ENCODE results near the gene CD2AP.

The CD2AP gene

DNA sequence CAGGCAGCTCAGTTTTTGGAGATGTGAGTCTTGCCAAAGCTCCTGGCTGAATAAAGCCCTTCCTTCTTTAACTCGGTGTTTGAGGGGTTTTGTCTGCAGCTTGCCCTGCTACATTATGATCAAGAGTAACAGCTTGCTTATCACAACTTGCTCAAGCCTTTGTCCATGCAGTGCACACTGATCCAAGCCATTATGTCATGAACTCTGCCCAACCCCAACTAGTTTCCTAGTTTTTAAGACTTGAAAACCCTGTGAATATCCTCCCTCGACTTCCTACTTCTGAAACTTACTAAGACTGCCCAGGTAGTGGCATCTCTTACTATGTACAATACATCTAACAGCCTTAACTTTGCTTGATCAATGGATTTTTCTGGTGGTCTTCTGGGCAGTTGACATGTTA lies 170.4 kb downstream of the CD2AP start:
- DNase-seq: no peak

- DNase-seq: no peak
These were observed 173.2 kb downstream of the CD2AP start for GRCh38 chr6:47650553-47651432.

DNA sequence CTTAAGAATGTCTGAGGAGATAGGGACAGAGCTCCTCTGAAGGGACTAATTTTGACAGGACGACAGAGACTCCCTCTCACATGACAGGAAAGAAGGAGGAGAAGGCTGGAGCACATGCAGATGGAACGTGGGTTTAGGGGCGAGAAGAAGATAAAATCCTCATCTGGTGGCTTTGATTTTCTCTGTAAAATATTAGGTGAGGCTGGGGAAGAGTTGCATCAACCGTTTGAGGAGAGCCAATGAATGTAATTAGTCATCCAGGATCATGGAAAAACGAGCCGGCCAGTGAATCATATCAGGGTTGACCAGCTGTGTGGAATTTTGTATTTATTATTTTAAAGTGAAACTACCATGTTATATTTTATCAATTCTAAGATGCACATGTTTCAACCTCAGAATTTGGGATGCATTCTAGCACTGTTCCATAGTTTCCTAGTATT lies 173.9 kb downstream of the CD2AP start:
- DNase-seq: no peak

GRCh38 chr6:47653706-47654105 lies 176.1 kb downstream of the CD2AP start:
- DNase-seq: no peak

- no peak for DNase-seq
These were observed 176.7 kb downstream of the CD2AP start for GRCh38 chr6:47654255-47654654.

DNA sequence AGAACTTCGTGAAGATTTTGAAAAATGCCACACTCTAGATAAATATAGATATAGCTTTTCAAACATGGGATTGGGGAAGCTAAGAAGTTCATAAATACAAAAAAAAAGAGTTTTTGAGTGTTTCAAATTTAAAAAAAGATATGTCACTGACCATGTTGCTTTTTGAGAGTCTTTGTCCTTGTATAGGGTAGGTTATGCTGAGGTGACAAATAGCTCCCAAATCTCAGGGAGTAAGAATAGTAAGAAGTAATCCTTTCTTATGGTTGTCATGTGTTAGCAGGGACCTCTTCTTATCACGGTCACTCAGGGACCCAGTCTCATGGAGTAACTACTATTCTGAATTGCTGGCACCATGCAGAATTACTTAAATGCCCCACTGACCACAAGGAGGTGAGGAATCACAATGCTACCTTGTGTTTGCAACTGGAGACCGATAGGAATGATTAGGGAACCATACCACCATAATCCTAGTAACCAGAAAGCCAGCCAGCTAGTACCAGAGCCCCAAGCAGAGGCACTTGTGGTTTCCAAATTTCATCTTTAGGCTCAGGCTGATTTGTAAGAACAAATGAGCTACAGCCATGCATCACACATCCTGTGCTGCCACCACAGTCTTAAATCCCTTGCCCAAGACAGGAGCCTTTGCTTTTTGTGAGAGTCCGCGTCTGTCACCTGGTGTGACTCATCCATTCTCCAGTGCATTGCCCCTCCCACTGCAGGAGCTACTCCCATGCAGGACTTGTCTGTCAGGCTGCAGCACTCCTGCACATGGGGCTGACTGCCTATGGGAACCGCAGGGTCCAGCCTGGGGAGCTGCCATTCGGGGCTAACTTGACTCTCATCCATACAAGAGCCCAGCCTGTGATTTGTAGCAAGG lies 178.4 kb downstream of the CD2AP start:
- peak; percentile 99 for DNase-seq

DNA sequence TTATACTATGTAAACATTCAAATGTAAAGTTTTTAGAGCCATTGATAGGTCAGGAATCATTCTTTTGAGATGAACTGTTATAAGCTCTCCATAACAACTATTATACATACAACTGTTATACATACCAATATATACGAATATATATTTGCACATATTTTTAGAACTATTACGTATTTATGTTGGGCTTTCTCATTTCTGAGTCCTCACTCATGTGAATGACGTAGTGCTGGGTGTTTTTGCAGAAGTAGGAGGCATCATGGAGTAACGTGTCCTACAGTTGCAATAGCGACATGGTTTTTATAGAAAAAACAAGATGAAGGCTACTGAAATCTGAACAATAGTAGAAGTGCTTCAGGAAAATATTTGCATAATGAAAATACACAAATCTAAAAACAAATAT lies 184.4 kb downstream of the CD2AP start:
- no peak for DNase-seq

- peak; percentile 59 for DNase-seq
These were observed 186.1 kb downstream of the CD2AP start for GRCh38 chr6:47663462-47664216.

GRCh38 chr6:47665112-47665511 lies 187.5 kb downstream of the CD2AP start:
- peak; percentile 80 for DNase-seq

DNA sequence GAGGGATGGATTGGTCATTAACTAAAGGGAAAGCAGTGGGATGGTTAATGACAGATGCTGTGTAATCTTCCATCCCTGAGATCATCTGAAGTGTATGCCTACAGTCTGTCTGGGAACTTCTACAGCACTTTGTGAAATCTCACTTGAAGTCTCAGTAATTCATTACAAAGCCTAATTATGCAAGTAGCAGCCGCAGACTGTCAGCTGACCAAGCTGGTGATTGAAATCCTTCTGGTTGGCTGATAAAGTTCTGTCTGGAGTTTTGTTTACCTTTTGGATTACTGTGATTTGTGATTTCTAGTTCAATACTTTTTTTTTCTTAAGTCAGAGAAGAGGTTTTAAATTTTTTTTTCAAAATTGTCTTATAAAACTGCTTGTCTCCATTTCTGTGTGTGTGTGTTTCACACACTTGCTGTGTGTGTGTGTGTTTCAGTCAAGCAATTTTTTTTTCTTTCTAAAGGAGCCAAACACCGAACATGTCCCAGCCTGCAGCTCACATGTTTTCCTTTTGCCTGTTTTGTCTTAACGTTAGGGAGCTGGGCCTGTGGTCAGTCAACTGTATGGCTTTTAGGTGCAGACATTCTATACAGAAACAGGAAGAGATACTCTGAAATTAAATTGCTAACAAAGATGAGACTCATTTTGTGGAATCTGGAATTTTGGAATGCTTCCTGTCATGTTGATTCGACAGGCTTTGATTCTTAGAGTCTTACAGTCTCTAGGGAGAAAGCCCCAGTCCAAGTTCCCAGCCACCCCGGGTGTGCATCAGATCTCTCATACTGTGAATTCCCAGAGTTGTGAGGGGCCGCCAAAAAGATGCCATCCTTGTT lies 192.3 kb downstream of the CD2AP start:
- DNase-seq: peak; percentile 88

DNA sequence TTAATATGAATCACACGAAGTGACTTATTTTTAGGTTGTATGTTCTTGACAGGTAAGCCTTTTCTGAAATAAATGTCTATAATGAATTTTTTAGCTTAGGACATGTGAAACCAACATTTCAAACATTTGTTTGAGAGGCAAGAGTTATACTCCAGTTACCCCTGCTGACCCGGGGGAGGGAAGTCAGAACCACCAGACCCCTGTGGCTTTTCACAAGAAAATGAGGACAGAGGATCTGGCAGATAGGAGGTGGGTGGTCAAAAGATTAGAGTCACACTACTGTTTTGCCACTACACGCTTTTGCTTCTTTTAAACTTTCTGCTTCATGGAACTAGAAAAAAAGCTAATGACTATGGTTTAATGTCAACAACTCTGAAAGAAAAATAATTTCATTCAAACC lies 193.3 kb downstream of the CD2AP start:
- DNase-seq: peak; percentile 68

DNA sequence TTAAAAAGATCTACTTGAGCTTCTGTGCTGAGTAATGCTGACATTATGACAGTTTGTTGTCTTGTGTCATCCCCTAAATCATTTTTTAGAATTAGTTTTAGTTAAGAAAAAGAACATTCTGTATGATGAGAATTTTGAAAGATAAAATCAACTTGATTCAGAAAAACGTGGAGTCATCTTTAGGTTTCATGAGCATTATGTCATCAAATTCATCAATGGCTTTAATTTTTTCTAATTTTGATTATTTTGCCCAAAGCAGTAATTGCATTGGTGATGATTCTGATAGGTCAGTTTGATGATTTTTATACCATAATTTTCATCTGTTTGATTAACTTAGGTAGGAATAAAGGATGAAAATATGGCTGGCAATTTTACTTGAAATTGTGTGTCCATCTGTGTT lies 194.2 kb downstream of the CD2AP start:
- DNase-seq: no peak

DNA sequence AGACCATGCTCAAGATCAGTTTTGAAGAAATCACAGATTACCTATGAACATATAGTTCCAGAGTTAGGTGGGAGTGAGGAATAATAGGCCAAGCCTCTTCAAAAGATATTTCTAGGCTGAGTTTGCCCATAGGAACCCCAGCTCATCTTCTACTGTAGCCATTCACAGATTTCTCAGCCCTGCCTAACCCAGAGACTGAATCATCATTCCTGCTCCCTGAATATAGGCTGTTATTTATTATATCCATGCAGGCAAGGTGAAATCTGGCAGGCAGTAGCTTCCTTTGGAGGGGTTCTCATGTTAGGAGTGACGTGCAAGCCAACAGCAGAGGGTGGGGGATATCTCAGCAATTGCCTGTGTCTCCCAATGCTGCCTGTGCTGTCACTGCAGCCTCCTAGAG lies 195.2 kb downstream of the CD2AP start:
- no peak for DNase-seq

DNA sequence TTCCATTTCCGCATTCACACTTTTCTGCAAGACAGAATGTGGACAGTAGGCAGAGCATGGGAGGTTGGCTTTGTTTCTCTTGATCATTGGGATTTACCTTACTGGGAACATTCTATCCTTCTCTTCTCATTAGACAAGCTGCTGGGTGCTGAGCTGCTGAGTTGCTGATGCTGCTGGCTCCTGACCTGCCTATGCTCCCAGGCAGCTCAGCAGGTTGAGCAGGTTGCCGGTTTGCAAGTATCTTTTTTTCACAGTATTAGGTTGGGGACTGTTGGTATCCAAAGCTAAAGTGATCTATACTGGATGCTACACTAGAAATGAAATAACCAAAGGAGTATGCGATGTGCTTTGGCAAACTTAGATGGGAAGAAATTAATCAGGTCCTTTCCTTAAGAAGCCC lies 197.1 kb downstream of the CD2AP start:
- no peak for DNase-seq

Data from islet precursor cell (in vitro differentiated cells).